HL-60/S4 (cell line): ENCODE measurements around the gene TP53TG3B.
"Not testable (repeated sequence)": the region's sequence is repeated elsewhere in the genome, so short reads cannot be mapped to it uniquely, and the experiment has no call there.

ENCODE experiments used
- in situ Hi-C: fragments of 300-500 bp; cut with MboI; formaldehyde crosslinking; loops from 2 replicates; pipeline ENCODE4 v1.14.3; 2022; ENCODE audit warnings: low sequenced_read_pairs

Gene TP53TG3B, protein sequence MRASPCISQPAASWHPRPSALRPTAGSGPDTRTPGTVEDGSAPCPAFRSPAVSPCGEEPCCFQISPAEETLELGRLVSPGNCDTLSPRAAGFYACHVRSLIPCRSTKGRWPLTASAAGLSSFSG

DNA sequence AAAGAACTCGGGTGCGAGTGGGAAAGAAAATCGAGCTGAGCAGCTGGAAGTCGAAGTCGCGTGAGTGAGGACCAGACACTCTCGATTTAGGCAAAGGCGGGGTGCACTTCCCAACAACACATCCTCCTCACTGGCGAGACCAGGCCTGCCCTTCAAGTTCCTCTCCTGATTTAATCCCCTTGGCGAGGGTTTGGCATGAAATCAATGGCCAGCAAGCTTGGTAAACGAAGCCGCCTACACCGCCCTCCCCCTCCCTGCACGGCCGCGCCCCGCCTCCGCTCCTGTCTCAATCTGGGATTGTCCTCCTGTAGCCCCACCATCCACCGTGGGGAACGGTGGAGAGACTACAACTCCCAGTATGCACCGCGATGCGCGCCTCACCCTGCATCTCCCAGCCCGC lies at the start of gene TP53TG3B:
Gene TP53TG3B (plus strand): TSS at position 301 of the 400 bp plus-strand sequence. CDS start 68 bp downstream, at position 369.
- in situ Hi-C loops: not testable (repeated sequence)

DNA sequence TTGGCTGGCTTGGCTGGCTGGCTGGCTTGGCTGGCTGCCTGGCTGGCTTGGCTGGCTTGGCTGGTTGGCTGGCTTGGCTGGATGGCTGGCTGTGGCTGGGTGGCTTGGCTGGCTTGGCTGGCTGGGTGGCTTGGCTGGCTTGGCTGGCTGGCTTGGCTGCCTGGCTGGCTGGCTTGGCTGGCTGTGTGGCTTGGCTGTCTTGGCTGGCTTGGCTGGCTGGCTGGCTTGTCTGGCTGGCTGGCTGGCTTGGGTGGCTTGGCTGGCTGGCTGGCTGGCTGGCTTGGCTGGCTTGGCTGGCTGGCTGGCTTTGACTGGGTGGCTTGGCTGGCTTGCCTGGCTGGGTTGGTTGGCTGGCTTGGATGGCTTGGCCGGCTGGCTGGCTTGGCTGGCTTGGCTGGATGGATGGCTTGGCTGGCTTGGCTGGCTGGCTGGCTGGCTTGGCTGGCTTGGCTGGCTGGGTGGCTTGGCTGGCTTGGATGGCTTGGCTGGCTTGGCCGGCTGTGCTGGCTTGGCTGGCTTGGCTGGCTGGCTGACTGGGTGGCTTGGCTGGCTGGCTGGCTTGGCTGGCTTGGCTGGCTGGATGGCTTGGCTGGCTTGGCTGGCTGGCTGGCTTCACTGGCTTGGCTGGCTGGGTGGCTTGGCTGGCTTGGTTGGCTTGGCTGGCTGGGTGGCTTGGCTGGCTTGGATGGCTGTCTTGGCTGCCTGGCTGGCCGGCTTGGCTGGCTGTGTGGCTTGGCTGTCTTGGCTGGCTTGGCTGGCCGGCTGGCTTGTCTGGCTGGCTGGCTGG lies 24.2 kb upstream of the TP53TG3B start:
- in situ Hi-C loops: not testable (repeated sequence)

GRCh38 chr16:33337627-33338542 lies 22.8 kb upstream of the TP53TG3B start:
- in situ Hi-C loops: not testable (repeated sequence)

- in situ Hi-C loops: not testable (repeated sequence)
Observed at GRCh38 chr16:33338543-33338951, 22.1 kb upstream of the TP53TG3B start.

- in situ Hi-C loops: not testable (repeated sequence)
Observed at GRCh38 chr16:33339093-33340061, 21.3 kb upstream of the TP53TG3B start.
